ENCODE measurements around the gene PIBF1.

- TF ChIP-seq CTCF (conservative IDR thresholded peaks at IDR 0.05; ENCODE audit: low read depth, low read length) (no peak), EZH2 (IDR thresholded peaks at IDR 0.05; ENCODE audit: borderline replicate concordance, low read depth, low read length, poor library complexity, severe bottlenecking) (no peak)
These were observed 30.7 kb upstream of the PIBF1 start for GRCh38 chr13:72751220-72751619.

Measured in A673 (cell line).